NCI-H187 (cell line): ENCODE results near the gene EPB41L1.

Experiments used
- DNase-seq, 2 experiments: peaks; one replicate each; lab custom pipeline; 2025; lab: John Stamatoyannopoulos, UW

EPB41L1 gene

DNA sequence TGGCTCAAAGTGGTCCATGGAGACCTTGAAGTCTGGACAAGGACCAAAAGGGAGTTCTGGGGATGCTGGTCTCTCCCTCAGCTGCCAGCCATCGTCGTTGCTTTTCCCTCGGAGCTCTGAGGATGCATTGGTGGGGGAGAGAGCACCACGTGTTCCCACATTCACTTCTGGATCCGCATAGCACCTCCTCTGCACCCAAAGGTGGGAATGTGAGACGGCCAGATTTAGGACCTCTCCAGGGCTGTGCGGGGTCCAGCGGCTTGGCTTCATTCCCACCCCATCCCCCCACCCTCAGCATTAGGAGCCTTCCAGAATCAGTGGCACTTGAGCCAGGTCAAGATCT lies 1.1 kb downstream of the EPB41L1 start:
- no peak for DNase-seq

DNA sequence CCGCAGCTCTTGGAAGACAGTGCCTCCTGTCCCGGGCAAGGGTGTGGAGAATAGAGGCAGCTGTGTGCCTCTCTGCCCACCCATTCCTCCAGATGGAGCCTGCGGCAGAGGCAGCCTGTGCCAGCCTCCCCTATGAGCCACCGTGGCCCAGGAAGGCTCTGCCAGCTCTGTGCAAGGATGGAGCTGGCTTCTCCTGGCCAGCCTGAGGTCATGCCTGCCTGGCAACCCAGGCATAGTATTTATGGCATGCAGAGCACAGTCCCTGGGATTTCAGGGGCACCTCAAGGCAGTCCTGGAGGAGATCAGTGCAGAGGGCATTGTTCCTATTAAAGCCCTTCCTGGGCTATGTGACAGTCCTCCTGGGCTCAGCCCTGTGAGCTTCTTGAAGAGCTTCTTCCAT lies 1.5 kb downstream of the EPB41L1 start:
- no peak for DNase-seq

DNA sequence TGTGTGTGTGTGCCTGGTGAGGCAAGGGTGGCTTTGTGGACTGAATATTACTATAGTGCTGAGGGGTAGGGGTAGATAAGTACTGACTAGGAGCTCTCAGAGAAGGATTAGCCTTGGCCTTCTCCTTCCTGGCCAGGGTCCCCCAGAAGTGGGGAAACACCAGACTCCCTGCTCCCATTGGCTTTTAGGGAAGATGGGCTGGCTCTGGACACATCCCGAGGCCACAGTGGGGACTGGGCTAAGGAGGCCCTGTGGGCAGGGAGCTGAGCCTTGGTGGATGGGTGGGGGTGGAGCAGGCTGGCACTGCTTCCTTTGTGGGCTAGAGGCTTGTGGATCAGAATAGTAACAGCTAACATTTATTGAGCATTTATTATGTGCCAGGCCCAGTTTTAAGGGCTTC lies 3.1 kb downstream of the EPB41L1 start:
- DNase-seq, result no peak

DNA sequence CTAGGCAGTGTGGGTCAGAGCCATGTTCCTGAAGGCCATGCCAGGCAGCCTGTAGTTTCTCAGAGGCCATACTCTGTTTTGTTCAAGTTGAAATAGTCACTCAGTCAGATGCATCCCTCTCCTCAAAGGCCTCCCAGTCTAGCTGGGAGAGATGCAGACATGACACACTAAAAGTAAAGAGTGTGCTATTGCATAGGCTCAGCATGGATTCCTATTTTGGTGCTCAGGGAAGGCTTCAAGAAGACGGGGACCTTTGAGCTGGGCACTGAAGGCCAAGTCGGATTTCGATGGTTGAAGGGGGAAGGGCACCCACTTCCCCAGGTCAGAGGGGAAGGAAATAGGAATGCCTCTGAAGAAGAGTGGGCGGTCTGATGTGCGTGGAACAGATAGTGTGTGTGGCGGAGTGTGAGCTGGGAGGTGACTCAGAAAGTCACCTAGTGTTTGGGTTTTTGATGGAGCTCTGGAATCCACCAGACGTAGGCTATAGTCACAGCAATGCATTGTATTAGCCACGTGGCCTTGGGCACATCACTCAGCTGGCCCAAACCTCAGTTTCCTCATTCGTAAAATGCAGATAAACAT lies 3.7 kb downstream of the EPB41L1 start:
- DNase-seq, result no peak

DNA sequence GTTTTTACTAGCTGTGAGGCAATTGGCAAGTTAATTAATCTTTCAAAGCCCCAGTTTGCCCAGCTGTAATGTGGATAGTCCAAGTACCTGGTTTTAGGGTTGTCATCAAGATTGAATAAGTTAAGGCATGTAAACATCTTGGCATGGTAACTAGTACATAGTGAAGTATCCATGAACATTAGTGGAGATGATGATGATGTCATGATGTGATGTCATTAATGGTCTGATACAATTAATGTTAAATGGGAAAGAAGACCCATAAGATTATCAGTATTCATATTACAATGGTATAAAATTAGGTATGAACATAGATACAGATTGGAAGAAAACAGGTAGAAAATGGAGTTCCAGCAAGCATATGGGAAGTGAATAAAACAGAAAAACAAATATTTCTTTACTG lies 5.3 kb downstream of the EPB41L1 start:
- no peak for DNase-seq

DNA sequence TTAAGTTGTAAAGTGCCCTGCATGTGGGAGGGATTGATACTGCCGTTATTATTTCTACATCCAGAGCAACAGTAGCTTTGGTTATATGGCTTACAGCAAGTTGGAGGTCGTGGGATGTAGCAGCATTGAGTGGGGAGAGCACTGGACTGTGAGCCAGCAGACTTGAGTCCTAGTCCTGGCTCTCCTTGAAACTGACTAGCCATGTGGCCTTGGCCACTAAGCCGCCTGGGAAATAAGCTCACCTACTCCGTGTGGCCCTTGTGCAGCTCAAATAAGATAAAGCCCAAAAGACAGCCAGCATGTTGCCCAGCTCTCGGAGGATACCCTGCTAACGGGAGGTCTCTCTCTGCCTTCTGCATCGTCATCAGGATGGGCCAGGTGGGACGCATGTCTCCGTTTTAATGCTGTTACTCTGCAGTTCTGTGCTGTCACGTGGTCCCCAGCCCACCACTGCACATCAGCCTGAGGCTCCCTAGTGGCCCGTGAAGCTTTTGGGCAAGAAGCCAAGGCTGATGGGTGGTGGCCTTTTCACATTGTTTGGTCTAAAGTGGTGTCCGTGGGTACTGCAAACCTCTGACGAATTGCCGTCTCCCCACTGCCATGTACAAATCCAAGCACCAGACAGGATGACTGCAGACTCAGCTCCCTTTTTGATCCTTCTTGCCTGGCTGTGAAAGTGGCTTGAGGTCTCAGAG lies 7.9 kb downstream of the EPB41L1 start:
- no peak for DNase-seq

DNA sequence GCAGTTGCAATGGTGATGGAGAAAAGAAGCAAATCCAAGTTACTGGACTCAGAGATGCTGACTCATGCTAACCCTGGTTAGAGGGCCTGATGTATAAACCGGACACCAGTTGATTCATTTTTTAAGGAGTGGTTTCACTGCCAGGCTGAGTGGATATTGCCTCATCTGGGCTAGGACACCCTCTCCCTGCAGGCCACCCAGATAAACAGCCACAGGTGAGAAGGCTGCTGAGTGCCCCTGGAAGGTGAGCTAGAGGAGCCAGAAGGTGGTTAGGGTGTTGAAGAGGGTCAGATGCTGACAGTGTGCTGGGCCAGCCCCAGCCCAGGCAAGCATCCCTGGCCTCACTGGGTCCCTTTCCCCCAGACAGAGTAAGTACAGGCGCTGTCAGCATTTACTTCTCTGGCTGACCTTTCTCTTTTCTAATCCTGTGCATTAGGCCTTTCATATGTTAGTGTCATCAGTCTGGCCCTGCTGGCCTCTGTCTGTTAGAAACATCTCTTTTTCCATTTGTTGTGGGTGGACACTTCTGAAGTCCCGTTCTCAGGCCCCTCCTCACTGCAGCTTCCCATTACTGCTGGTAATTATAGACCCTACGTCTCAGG lies 13.5 kb downstream of the EPB41L1 start:
- DNase-seq, result no peak

DNA sequence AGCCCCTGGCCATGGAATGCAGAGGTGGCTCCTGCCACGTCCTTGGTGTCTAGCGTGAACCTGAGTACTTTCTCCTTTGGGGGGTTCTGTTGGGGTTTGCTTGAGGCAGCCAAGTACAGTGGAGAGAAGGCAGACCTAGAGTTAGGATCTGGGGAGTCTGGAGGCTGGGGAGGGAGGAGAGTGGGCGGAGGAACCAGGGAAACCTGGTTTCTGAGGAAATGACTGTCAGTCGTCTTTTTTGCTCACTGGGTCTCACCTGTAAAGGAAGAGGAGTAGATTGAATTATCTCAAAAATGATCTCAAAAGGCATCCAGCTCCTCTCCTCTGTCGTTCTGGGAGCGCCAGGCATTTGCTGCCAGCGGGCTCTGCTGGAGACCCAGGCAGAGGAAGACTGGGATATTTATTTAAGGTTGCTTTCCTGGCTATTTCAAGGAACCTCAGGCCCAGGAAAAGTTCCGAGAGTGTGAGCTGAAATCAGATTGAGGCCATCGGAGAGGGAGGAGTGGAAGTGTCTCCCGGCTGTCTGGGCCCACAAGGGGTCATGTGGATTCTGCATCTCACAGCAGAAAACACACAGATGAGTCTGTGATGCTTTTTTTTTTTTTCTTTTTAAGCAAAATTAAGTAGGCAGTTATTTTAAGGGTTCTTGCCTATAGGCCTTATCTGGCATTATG lies 16.1 kb downstream of the EPB41L1 start:
- DNase-seq, result no peak

DNA sequence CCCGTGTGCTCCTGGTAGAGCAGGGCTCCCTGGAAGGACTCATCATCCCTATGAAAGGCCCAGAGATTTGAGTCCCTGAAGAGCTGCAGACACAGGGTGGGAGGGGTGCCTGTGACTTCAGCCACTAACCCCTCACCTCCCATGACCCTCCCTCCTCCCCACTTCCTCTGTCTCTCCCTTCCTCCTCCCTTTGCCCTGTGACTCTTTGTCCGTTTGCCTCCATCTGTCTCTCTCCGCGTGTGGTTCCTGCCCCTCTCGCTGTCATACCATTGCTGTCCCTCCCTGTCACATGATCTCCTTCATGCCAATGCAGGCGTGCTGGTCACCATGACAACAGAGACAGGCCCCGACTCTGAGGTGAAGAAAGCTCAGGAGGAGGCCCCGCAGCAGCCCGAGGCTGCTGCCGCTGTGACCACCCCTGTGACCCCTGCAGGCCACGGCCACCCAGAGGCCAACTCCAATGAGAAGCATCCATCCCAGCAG lies 19.0 kb downstream of the EPB41L1 start:
- peak in 1 of 2 experiments; percentile 11 for DNase-seq

DNA sequence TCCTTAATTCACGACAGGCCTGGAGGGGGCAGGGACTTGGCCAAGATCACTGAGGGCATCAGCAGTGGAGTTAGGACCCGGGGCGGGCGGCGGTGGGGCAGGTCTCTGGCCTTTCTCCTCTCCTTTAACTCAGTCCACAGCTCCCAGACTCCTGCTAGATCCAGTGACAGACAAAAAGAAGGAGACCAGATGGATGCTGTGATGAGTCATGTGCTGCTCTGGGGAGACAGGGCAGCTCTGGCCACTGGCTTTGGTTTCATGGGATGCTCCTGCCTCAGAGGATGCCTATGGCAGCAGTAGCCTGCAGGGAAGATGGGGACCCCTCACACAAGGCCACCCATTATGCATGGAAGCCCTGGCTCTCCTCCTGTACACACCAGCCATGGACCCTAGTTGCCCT lies 20.5 kb downstream of the EPB41L1 start:
- DNase-seq, result no peak

DNA sequence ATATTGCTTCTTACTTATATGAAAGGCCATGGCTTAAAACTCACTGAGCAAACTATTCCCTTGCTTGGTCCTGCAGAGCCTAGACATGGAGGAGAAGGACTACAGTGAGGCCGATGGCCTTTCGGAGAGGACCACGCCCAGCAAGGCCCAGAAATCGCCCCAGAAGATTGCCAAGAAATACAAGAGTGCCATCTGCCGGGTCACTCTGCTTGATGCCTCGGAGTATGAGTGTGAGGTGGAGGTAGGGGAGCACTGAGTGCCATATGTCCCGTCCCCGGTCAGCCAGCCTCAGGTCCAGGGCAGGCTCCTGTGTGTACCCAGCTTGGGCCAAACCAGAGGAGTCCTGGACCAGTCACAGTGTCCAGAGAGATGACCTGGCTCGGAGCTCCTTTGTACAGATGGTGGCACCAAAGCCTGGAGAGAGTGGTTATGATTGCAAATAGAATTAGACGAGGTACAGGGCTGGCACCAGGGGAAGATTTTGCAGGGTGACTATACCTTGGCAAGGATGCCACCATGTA lies 21.0 kb downstream of the EPB41L1 start:
- no peak for DNase-seq

DNA sequence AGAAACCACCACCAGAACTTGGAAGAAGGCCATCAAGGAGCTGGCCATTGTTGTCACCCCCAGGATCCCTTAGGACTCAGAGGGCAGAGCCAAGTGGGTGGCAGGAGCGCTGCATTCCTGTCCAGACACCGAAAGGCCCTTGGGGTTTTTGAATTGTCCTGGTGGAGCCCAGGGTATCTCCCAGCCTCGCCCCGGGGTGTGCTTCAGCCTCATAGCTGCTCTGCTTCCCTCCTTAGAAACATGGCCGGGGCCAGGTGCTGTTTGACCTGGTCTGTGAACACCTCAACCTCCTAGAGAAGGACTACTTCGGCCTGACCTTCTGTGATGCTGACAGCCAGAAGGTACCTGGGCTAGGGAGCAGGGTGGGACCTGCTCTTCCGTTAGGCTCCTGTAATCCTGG lies 23.2 kb downstream of the EPB41L1 start:
- DNase-seq, result no peak

DNA sequence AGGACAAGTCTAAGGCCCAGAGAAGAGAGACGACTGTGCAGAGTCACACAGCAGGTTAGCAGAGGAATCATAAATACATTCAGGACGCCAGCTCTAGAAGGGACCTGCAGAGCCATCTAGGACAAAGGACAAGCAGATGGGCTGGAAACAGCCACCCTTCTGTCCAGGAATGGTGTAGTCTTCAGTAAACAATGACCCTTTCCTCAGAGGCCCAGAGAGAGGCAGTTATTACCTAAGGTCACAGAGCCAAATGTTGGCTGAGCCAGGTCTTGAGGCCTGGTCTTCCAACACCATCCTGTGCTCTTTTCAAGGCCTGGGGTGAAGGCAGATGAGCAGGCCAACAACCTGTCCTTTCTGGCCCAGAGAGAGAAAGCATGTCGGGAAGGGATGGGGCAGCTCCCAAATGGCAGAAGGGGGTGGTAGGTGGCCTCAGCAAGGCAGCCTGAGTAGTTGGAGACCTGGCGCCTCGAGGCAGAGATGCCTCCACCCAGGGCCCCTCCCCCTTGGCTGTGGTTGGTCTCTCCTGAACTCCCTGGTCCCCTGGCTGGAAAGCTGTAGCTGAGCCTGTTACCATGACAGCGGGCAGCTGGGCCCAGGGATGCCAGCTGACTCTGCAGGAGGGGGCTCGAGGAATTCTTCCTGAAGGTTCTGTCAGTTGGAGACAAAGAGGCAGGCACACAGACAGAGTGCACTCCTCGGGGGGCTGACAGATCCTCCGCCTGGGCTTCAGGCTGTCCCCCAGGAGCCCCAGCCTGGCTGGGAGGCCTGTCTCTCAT lies 24.8 kb downstream of the EPB41L1 start:
- DNase-seq, result no peak

DNA sequence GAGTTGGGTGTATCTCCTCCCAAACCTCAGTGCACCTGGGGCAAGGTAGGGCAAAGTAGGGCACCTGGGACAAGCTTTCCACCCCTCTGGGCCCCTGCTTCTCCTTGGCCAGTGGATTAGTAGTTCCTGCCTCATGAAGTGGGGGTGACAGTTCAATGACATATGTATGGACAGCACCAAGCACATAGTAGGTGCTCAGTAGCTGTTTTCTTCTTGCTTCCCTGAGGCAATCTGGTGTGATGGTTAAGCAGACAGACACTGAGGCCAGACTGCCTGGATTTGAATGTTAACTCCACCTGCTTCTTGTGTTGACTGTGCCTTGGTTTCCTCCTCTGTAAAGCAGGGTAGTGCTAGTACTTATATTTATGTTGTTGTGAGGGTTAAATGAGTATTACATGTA lies 25.8 kb downstream of the EPB41L1 start:
- DNase-seq, result no peak

DNA sequence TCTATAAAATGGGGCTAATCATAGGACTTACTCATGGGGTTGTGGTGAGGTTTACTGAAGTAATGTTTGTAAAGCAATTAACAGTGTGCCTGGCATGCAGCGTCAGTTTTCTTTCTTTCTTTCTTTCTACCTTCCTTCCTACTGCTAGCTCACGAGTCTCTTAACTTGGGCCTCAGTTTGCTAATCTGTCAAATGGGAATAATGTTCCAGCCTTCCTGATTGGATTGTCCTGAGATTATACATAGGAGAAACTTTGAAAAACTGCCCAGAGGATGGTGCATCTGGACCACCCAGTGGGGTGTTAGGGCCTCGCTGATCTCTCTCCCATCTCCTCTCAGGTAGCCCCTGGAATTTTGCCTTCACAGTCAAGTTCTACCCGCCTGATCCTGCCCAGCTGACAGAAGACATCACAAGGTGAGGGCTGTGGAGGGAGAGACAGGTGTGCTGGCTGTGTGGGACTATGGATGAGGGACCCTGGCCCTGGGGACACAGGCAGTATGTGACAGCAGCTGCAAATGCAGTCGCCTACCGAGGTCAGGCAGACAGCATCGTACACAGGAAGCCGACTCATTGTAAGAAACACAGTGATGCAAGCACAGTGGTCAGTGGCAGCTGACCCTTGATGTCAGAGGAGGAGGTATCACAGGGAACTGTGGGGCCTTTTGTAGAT lies 27.5 kb downstream of the EPB41L1 start:
- no peak for DNase-seq

DNA sequence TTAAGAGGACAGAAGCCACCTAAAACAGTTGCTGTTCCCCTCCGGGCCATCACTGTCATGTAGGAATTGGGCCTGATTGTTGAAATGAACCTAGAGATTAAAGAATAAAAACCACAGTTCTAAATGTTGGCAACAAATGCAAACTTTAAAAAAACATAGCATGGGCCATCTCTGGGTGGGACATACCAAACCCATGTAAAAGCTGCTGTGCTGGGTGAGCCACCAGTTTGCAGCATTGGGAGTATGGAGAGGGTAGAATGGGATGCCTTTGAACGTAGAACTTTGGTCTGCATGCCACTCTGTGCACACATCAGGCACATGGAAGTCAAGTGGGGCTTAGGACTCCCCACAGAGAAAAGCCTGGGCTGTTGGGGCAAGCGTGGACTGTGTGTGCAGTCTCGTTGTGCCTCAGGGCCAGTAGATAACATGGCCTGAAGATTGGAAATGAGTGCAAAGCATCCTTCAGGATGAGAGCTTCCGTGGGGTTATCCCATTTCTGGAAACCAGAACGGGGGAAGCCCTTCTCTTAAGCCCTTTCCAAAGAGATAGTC lies 28.1 kb downstream of the EPB41L1 start:
- DNase-seq, result no peak

DNA sequence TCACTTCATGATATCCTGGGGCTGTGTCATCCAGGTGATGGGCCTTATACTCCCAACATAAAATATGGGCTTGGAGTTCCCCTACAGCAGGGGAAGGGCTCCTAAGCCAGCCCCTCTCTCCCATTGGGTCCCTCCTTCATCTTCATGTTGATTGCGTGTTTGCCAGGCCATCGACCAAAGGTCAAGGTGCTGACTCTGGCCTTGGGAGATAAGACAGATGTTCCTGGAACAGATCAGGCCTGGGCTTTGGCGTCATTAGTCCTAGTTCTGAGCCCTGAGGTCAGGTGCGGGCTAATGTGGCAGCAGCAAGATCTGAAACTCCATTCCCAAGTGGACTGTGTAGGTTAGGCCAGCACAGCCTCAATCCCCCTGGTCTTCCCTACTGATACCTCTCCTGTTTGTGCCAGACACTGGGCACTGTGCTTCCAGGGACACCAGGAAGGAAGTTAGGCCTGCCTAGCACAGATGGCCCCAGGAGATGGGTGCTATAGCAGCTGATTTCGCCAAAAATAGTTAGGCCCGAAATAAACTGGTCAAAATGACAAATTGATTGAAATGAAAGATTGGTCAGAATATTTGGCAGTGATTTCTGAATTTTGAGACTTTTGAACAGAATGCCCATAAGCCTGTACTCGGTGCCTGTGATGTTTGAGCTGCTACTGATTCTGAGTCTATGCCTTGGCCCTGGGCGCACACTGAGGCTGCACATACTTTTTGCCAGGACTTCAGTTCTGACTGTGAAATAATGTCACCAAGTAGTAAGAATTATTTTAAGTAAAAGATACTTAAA lies 28.8 kb downstream of the EPB41L1 start:
- DNase-seq, result no peak

DNA sequence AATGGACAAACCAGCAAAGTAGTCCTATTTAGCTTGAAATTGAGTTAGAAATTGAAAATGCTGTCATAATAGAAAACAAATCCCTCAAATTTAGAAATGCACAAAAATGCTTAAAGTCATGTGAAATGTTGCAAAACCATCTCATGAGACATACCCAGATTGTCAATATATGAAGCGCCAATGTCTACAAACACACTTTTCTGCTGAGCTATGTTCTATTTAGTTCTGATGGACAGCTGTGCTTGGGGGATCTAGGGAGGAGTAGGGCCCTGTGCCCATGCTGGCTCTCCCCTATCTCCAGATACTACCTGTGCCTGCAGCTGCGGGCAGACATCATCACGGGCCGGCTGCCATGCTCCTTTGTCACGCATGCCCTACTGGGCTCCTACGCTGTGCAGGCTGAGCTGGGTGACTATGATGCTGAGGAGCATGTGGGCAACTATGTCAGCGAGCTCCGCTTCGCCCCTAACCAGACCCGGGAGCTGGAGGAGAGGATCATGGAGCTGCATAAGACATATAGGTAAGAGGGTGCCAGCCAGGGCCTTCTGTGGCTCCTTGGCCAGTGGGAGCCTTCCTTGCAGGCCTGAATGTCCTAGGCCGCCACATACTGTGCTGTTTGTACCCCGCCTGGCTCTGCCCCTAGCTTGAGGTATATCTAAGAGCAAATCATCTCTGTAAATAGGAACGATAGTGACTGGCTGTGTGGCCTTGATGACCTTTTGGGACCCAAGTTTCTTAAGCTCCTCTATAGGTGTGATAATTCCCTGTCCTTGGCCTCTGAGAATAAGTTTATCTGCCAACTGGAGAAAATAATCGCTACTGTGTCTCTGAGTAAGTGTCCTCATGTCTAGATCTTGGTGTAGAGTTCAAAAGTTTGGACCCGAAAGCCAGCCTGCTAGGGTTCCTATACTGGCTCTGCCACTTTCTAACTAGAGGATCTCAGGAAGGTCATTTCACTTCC lies 30.6 kb downstream of the EPB41L1 start:
- no peak for DNase-seq
